HepG2 (cell line): ENCODE measurements around the gene VAPB. TPM values are rescaled to one million over a fixed set of nuclear protein-coding genes. Genes with fewer than 3 reads are reported as not detected.

Source experiments
- ATAC-seq: fragments of 200-7000 bp; cut with Tn5 transposase; 3 replicates; pipeline ENCODE4 v1.9.1; 2020; ENCODE audit warnings: mild to moderate bottlenecking, moderate library complexity
- BruUV-seq: library from RNA; stranded (reverse); fragments of 400-500 nt; replicated peaks from 2 replicates; lab custom pipeline; 2021; lab: Mats Ljungman, UMichigan
- CTCF ChIA-PET: fragments of 300-600 bp; formaldehyde crosslinking; extraction: SDS; loops from one replicate; lab custom pipeline; 2021; ENCODE audit warnings: low total read pairs, inconsistent platforms, low intra/inter-chr PET ratio; lab: Yijun Ruan, JAX
- POLR2A ChIA-PET: fragments of 350-600 bp; sonication (Branson Sonifier 250); formaldehyde crosslinking; loops from one replicate; lab custom pipeline; 2020; ENCODE audit warnings: antibody characterized with exemption, inconsistent platforms; lab: Yijun Ruan, JAX
- DNase-seq: peaks from one replicate; pipeline ENCODE4 v3.0.0-alpha.2; 2015; ENCODE audit warnings: low spot score
- FAIRE-seq: peaks from 3 replicates; lab custom pipeline; 2011; peaks lifted over from hg19 to GRCh38; lab: Jason Lieb, UNC
- H2AFZ ChIP-seq: one replicate; pipeline ENCODE4 v1.6.1; 2011; ENCODE audit warnings: low read length, inconsistent platforms
- H3K27ac ChIP-seq: fragments of 300-600 bp; 3 replicates; pipeline ENCODE4 v1.8.0; 2011; ENCODE audit warnings: mixed run types, mild to moderate bottlenecking, mixed read lengths, low read length, inconsistent platforms; ENCODE audit not compliant: insufficient read depth; ENCODE audit errors: extremely low read length
- H3K27me3 ChIP-seq, 2 experiments: fragments of 200-600 bp in 1 of 2; 2 replicates in 1 of 2; 3 replicates in 1 of 2; pipeline versions ENCODE4 v1.6.0 to v1.8.0; 2011; ENCODE audit warnings: low read length in 2 of 2, mild to moderate bottlenecking in 2 of 2, moderate library complexity in 2 of 2, inconsistent platforms in 1 of 2; ENCODE audit not compliant: insufficient read depth in 2 of 2, control insufficient read depth in 1 of 2
- H3K36me3 ChIP-seq, 2 experiments: fragments of 200-600 bp in 1 of 2; replicated peaks in 1 of 2; 2 replicates in 1 of 2; 3 replicates in 1 of 2; pipeline versions ENCODE4 v1.5.1 to v1.8.0; 2011; ENCODE audit warnings: low read length in 2 of 2, inconsistent platforms in 1 of 2; ENCODE audit not compliant: insufficient read depth in 2 of 2, control insufficient read depth in 1 of 2
- H3K4me1 ChIP-seq: 2 replicates; pipeline ENCODE4 v1.5.1; 2012; ENCODE audit warnings: low read length, inconsistent platforms; ENCODE audit not compliant: insufficient read depth
- H3K4me2 ChIP-seq: 2 replicates; pipeline ENCODE4 v1.6.0; 2011; ENCODE audit warnings: low read depth, low read length, inconsistent platforms
- H3K4me3 ChIP-seq, 3 experiments: fragments of 200-600 bp in 1 of 3; sonication (generic), shearing (Covaris generic) in 1 of 3; replicated peaks in 1 of 3; 2 replicates each; pipeline ENCODE4 v1.5.1; 2011 to 2016; ENCODE audit warnings: low read length in 3 of 3, inconsistent platforms in 2 of 3, low read depth in 2 of 3, mild to moderate bottlenecking in 2 of 3, control low read depth in 1 of 3, mixed read lengths in 1 of 3; ENCODE audit not compliant: insufficient read depth in 1 of 3
- H3K79me2 ChIP-seq: one replicate; pipeline ENCODE4 v1.6.1; 2011; ENCODE audit warnings: low read length, inconsistent platforms; ENCODE audit not compliant: insufficient read depth
- H3K9ac ChIP-seq: 2 replicates; pipeline ENCODE4 v1.6.0; 2011; ENCODE audit warnings: mild to moderate bottlenecking, low read depth, low read length, inconsistent platforms; ENCODE audit not compliant: insufficient read depth
- H3K9me3 ChIP-seq: 2 replicates; pipeline ENCODE4 v1.5.1; 2012; ENCODE audit warnings: mild to moderate bottlenecking, low read length
- H4K20me1 ChIP-seq: 2 replicates; pipeline ENCODE4 v1.6.0; 2011; ENCODE audit warnings: inconsistent platforms, mild to moderate bottlenecking, low read length, moderate library complexity; ENCODE audit not compliant: insufficient read depth
- HOXA5 ChIP-seq: sonication (generic); formaldehyde crosslinking; IDR thresholded peaks from 2 replicates; pipeline ENCODE4 v1.4.0; 2020; ENCODE audit warnings: missing genetic modification reagents
- MYC ChIP-seq: sonication (generic); formaldehyde crosslinking; IDR thresholded peaks from 2 replicates; pipeline ENCODE4 v1.9.0; 2021; ENCODE audit warnings: missing genetic modification reagents, borderline replicate concordance
- NFRKB ChIP-seq: fragments of 450-650 bp; IDR thresholded peaks from 2 replicates; pipeline ENCODE4 v1.6.1; 2017
- NR1H2 ChIP-seq: sonication (generic); formaldehyde crosslinking; IDR thresholded peaks from 2 replicates; pipeline ENCODE4 v1.8.1; 2022; ENCODE audit warnings: low read depth, missing genetic modification reagents, borderline replicate concordance
- NR2F1 ChIP-seq, 2 experiments: fragments of 450-650 bp in 1 of 2; formaldehyde crosslinking in 1 of 2; IDR thresholded peaks; 2 replicates each; pipeline versions ENCODE4 v1.5.0 to v1.6.1; 2016 to 2020; ENCODE audit warnings: mild to moderate bottlenecking in 1 of 2, missing compliant biosample characterization in 1 of 2, missing genetic modification reagents in 1 of 2, moderate library complexity in 1 of 2
- POLR2G ChIP-seq: fragments of 200-400 bp; formaldehyde crosslinking; IDR thresholded peaks from 2 replicates; pipeline ENCODE4 v1.6.1; 2018; ENCODE audit warnings: mild to moderate bottlenecking, low read depth, low read length, moderate library complexity
- RFX3 ChIP-seq: IDR thresholded peaks from 2 replicates; pipeline ENCODE4 v1.6.1; 2016; ENCODE audit warnings: missing biosample characterization, missing genetic modification reagents
- SIX1 ChIP-seq: sonication (generic); formaldehyde crosslinking; IDR thresholded peaks from 2 replicates; pipeline ENCODE4 v1.4.0; 2020; ENCODE audit warnings: missing genetic modification reagents, borderline replicate concordance
- SRF ChIP-seq: IDR thresholded peaks from 2 replicates; pipeline ENCODE4 v1.6.1; 2011; ENCODE audit warnings: mild to moderate bottlenecking, low read depth, low read length, moderate library complexity
- ZBTB3 ChIP-seq: sonication (generic); formaldehyde crosslinking; IDR thresholded peaks from 2 replicates; pipeline ENCODE4 v1.4.0; 2020; ENCODE audit warnings: low read depth, mild to moderate bottlenecking, moderate library complexity, missing genetic modification reagents, borderline replicate concordance
- ZBTB7A ChIP-seq: sonication (generic); formaldehyde crosslinking; IDR thresholded peaks from 2 replicates; pipeline ENCODE4 v1.8.0; 2022; ENCODE audit warnings: mild to moderate bottlenecking, missing genetic modification reagents
- ZBTB7B ChIP-seq: sonication (generic); formaldehyde crosslinking; IDR thresholded peaks from 2 replicates; pipeline ENCODE4 v1.4.0; 2020; ENCODE audit warnings: missing genetic modification reagents
- ZFYVE20 ChIP-seq: sonication (generic); formaldehyde crosslinking; IDR thresholded peaks from 2 replicates; pipeline ENCODE4 v1.8.0; 2023; ENCODE audit warnings: low read depth, mild to moderate bottlenecking, moderate library complexity, missing genetic modification reagents, borderline replicate concordance
- ZNF34 ChIP-seq: sonication (generic); formaldehyde crosslinking; IDR thresholded peaks from 2 replicates; pipeline ENCODE4 v1.4.0; 2020; ENCODE audit warnings: mild to moderate bottlenecking, missing genetic modification reagents, borderline replicate concordance
- ZNF367 ChIP-seq: sonication (generic); formaldehyde crosslinking; IDR thresholded peaks from 2 replicates; pipeline ENCODE4 v1.4.0; 2020; ENCODE audit warnings: missing genetic modification reagents, borderline replicate concordance
- ZNF547 ChIP-seq: sonication (generic); formaldehyde crosslinking; IDR thresholded peaks from 2 replicates; pipeline ENCODE4 v1.5.1; 2020; ENCODE audit warnings: mild to moderate bottlenecking, missing genetic modification reagents
- ZNF564 ChIP-seq: sonication (generic); formaldehyde crosslinking; IDR thresholded peaks from 2 replicates; pipeline ENCODE4 v1.8.1; 2023; ENCODE audit warnings: mild to moderate bottlenecking, missing genetic modification reagents
- ZNF577 ChIP-seq: sonication (generic); formaldehyde crosslinking; IDR thresholded peaks from 2 replicates; pipeline ENCODE4 v1.4.0; 2020; ENCODE audit warnings: mild to moderate bottlenecking, low read depth, missing genetic modification reagents, borderline replicate concordance
- WGBS: methylation state at CpG from one replicate; pipeline ENCODE4 v1.1.6; 2017; ENCODE audit warnings: low lambda C conversion rate; 5-methylcytosine and 5-hydroxymethylcytosine counted together
- in situ Hi-C: cut with HindIII; loops from 2 replicates; pipeline ENCODE4 v1.10.0; 2017; ENCODE audit warnings: low pct_unique_long_range_greater_than_20kb; ENCODE audit not compliant: extremely low pct_ligation_motif_present
- intact Hi-C: fragments of 100-400 bp; cut with micrococcal nuclease; formaldehyde crosslinking; loops from one replicate; pipeline ENCODE4 v1.10.0; 2022; ENCODE audit not compliant: unreplicated experiment
- polyA plus RNA-seq, 8 experiments: library from polyadenylated mRNA; depleted of rRNA in 3 of 8; stranded (reverse) in 7 of 8; unstranded in 1 of 8; fragments of >200 nt; fragmentation: Illumina TruSeq in 4 of 8; extraction: Trizol in 4 of 8; gene quantifications; 2 replicates each; pipeline versions ENCODE4 v1.2.1 to v1.2.3, GENCODE V29; 2011 to 2016; ENCODE audit warnings: low read depth in 4 of 8, missing spikeins in 1 of 8, mixed read lengths in 1 of 8; ENCODE audit not compliant: insufficient read depth in 1 of 8
- total RNA-seq, 5 experiments: library from RNA; depleted of rRNA; stranded (reverse); fragments of >200 nt; fragmentation: Illumina TruSeq; extraction: Trizol; gene quantifications; 2 replicates each; pipeline ENCODE4 v1.2.3, GENCODE V29; 2016; ENCODE audit warnings: low read depth in 1 of 5
- TF ChIP-seq, protein P1 (sequence below): sonication (generic); formaldehyde crosslinking; IDR thresholded peaks from 2 replicates; pipeline ENCODE4 v1.4.0; 2020; ENCODE audit warnings: mild to moderate bottlenecking, missing genetic modification reagents
- TF ChIP-seq, protein P2 (sequence below): sonication (generic); formaldehyde crosslinking; IDR thresholded peaks from 2 replicates; pipeline ENCODE4 v1.4.0; 2020; ENCODE audit warnings: mild to moderate bottlenecking, missing genetic modification reagents

Gene VAPB
- total and polyA plus RNA-seq, 2 of the 13 experiments (the other 11 are each of a cell fraction or from before 2014, with no cell fraction given): 18.6 to 48.5 TPM

DNA sequence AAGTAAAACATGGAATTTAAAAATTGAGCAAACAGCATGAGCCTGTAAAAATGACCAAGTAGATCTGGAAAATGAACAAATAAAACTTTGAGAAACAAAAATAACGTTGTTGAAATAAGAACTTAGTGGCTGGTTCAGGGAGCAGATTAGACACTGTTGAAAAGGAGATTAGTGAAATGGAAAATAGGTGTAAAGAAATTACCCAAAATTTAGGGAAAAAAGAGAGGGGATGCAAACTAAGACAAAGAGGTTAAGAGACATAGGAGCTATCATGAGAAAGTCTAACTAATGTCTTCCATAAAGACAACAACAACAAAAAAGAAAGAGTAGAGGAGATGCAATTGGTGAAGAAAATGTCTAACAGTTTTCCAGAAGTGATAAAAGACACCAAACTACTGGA is 97.2 kb downstream of the VAPB start:
- POLR2A ChIA-PET: no interaction called here
- Histone ChIP-seq H3K9ac (no peak overlapping the region), H2AFZ (no peak overlapping the region), H3K36me3 (no peaks in the 10 kb centered on the region), H3K9me3 (peaks cover 17% of the 10 kb centered on the region), H3K27me3 (peaks cover 0 to 16% of the 10 kb centered on the region in 2 experiments; a peak in 2 of 5 replicates), H3K4me1 (no peaks in the 10 kb centered on the region), H3K4me2 (no peak overlapping the region), H3K27ac (no peak overlapping the region), H4K20me1 (no peaks in the 10 kb centered on the region), H3K4me3 (no peak overlapping the region), H3K79me2 (no peaks in the 10 kb centered on the region)
- CTCF ChIA-PET: no interaction called here
- intact Hi-C loops: no loop called here
- 1% methylated on average over 1 of the region's 1 CpG for WGBS
- no peak for DNase-seq
- no peak for TF ChIP-seq RFX3 (CRISPR knock-in tag)
- TF ChIP-seq HOXA5: no peak
- TF ChIP-seq ZNF564 (CRISPR knock-in tag): no peak
- no peak for TF ChIP-seq NR1H2
- TF ChIP-seq ZBTB7B (CRISPR knock-in tag): no peak
- TF ChIP-seq NR2F1 (CRISPR knock-in tag; IDR thresholded peaks at IDR 0.05): no peak
- TF ChIP-seq NFRKB: no peak; the same call in 1 of the 2 replicates
- TF ChIP-seq, protein P1, sequence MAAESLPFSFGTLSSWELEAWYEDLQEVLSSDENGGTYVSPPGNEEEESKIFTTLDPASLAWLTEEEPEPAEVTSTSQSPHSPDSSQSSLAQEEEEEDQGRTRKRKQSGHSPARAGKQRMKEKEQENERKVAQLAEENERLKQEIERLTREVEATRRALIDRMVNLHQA: no peak
- TF ChIP-seq ZNF367 (CRISPR knock-in tag): no peak
- TF ChIP-seq ZBTB3: no peak
- TF ChIP-seq SIX1 (CRISPR knock-in tag): no peak
- no peak for TF ChIP-seq SRF
- no peak for TF ChIP-seq ZFYVE20 (CRISPR knock-in tag)
- TF ChIP-seq, protein P2, sequence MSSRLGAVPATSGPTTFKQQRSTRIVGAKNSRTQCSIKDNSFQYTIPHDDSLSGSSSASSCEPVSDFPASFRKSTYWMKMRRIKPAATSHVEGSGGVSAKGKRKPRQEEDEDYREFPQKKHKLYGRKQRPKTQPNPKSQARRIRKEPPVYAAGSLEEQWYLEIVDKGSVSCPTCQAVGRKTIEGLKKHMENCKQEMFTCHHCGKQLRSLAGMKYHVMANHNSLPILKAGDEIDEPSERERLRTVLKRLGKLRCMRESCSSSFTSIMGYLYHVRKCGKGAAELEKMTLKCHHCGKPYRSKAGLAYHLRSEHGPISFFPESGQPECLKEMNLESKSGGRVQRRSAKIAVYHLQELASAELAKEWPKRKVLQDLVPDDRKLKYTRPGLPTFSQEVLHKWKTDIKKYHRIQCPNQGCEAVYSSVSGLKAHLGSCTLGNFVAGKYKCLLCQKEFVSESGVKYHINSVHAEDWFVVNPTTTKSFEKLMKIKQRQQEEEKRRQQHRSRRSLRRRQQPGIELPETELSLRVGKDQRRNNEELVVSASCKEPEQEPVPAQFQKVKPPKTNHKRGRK (CRISPR knock-in tag): no peak
- TF ChIP-seq POLR2G: no peak
- no peak for TF ChIP-seq ZNF547
- TF ChIP-seq ZNF34 (CRISPR knock-in tag): no peak
- TF ChIP-seq MYC: no peak
- no peak for TF ChIP-seq ZNF577
- no peak for TF ChIP-seq ZBTB7A (CRISPR knock-in tag)
- no TSS peak for BruUV-seq
- in situ Hi-C loops: loop anchor here (10.0 kb wide), 1 partner anchor 359 kb away; no protein-coding TSS in a partner anchor
- FAIRE-seq: no peak
- no peak for ATAC-seq
